Upper lobe of right lung (tissue), 1 donor: ENCODE measurements around the gene DSE. TPM values are rescaled to one million over a fixed set of nuclear protein-coding genes. Genes with fewer than 3 reads are reported as not detected.
A peak's percentile ranks its signal among the peaks of the same experiment; 100 is the strongest.

Experiments used
- ATAC-seq: fragments of 200-7000 bp; cut with Tn5 transposase; one replicate; pipeline ENCODE4 v1.9.1; 2020; ENCODE audit warnings: mild to moderate bottlenecking, moderate library complexity
- DNase-seq: peaks from one replicate; pipeline ENCODE4 v3.0.0-alpha.2; 2020
- H3K27ac ChIP-seq: fragments of 200-600 bp; one replicate; pipeline ENCODE4 v1.8.0; 2022
- H3K27me3 ChIP-seq: fragments of 200-600 bp; one replicate; pipeline ENCODE4 v1.8.0; 2022; ENCODE audit warnings: mild to moderate bottlenecking
- H3K36me3 ChIP-seq: fragments of 200-600 bp; one replicate; pipeline ENCODE4 v1.8.0; 2022
- H3K4me1 ChIP-seq: fragments of 200-600 bp; one replicate; pipeline ENCODE4 v1.8.0; 2022
- H3K4me3 ChIP-seq: fragments of 200-600 bp; one replicate; pipeline ENCODE4 v1.8.0; 2022; ENCODE audit warnings: mild to moderate bottlenecking
- H3K9me3 ChIP-seq: fragments of 200-600 bp; one replicate; pipeline ENCODE4 v1.8.0; 2022
- intact Hi-C: fragments of 100-400 bp; cut with DNase I; formaldehyde crosslinking; loops from one replicate; pipeline ENCODE4 v1.11.0; 2022
- total RNA-seq: library from RNA; stranded (reverse); fragmentation: NEBNext Ultra II Directional; extraction: Animal tissue kit (Norgen Biotek cat#: 25700); gene quantifications from one replicate; pipeline ENCODE4 v1.2.1, GENCODE V29; 2021
- TF ChIP-seq, protein P1 (sequence below): fragments of 200-600 bp; IDR thresholded peaks from one replicate; pipeline ENCODE4 v1.8.0; 2022; ENCODE audit warnings: antibody characterized with exemption
- donor health status: DM: no; HTN: yes; CAD: no; lungs with severe emphysema.

The DSE gene
- total RNA-seq, 1 donor from 2014 or later: 47.6 TPM

DNA sequence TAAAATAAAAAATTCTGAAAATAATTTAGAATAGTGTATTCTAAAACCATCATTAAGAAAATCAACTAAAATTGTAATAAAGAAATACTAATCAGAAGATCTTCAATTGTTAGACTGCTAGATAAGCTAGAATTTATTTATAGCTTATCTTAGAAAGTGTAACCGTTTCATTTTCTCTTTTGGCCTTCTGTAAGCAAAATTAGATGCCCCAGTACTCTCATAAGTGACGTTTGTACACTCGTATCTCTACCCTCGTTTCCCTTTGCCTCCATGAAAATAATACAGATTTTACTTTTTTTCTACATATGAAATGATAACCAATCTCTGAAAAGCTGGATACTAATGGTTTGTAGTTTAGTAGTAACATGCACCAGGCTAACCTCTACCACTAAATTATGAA lies 19.8 kb downstream of the DSE start:
- Histone ChIP-seq H3K36me3 (no peaks in the 10 kb centered on the region), H3K9me3 (no peaks in the 10 kb centered on the region), H3K27me3 (no peaks in the 10 kb centered on the region), H3K27ac (no peak overlapping the region), H3K4me1 (peaks cover 27% of the 10 kb centered on the region), H3K4me3 (no peak overlapping the region)
- TF ChIP-seq, protein P1, sequence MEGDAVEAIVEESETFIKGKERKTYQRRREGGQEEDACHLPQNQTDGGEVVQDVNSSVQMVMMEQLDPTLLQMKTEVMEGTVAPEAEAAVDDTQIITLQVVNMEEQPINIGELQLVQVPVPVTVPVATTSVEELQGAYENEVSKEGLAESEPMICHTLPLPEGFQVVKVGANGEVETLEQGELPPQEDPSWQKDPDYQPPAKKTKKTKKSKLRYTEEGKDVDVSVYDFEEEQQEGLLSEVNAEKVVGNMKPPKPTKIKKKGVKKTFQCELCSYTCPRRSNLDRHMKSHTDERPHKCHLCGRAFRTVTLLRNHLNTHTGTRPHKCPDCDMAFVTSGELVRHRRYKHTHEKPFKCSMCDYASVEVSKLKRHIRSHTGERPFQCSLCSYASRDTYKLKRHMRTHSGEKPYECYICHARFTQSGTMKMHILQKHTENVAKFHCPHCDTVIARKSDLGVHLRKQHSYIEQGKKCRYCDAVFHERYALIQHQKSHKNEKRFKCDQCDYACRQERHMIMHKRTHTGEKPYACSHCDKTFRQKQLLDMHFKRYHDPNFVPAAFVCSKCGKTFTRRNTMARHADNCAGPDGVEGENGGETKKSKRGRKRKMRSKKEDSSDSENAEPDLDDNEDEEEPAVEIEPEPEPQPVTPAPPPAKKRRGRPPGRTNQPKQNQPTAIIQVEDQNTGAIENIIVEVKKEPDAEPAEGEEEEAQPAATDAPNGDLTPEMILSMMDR: no peak
- no peak for ATAC-seq
- no peak for DNase-seq
- intact Hi-C loops: no loop called here

DNA sequence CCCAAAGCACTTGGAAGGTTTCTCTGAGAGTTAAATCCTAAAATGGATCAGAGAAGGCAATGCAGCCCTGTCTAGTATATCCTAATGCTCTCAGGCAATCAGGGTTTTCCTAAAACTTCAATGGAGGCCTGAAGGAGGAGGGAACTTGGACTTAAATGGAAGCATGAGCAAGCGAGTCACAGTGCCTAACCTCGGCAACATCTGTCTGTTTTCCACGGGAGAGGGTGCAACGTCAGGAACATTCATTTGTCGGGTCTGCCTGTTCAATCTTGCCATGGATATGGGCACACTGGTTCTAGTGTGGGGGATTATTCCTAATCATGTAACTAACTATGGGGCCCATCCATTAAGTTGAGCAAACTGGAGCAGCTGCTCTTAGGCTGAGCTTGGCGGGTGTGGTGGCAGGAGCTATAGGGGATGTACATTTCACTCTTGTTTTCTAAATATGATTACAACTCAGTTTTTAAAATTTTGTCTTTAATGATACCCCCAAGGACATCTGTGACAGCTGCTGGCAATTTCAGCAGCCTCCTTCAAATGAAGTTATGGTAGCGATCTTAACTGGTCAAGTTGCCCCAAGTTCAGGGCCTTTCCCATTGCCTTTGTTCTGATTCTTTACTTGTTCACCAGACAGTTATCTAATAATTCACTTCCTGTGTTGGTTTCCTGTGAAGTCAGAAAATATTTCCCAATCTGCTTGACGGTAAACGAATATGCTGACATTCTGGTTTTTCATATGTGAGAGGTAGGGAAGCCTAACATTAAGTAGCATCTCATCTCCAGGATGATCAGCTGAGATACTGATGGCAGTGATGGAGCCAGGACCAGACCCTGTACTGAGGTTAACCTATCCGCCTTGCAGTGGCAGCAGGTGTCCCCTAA lies 21.6 kb downstream of the DSE start:
- Histone ChIP-seq H3K36me3 (no peaks in the 10 kb centered on the region), H3K9me3 (no peaks in the 10 kb centered on the region), H3K27ac (peak overlapping the region; percentile 21), H3K4me1 (peaks cover 32% of the 10 kb centered on the region), H3K4me3 (no peak overlapping the region), H3K27me3 (no peaks in the 10 kb centered on the region)
- ATAC-seq (peak; percentile 78), DNase-seq (no peak)
- TF ChIP-seq, protein P1: no peak
- intact Hi-C loops: no loop called here

DNA sequence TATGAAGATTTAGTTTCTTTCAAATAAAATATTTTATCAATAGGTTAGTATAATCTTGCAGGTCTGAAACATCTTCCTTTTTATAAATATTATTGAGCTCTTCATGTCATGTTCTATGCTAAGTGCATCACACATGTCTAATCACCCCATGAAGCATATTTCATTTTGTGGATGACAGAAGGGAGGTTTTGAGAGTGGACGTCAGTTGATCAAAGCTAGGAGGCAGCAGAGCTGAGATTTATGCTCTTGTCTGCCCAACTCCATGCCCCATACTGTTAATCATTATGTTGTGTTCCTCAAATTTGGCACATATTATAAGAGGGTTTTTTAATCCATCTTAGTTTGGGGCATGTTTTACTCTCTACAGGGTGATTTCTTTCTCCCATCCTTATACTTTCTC lies 22.7 kb downstream of the DSE start:
- DNase-seq (no peak), ATAC-seq (peak; percentile 50)
- Histone ChIP-seq H3K27me3 (no peaks in the 10 kb centered on the region), H3K4me1 (peaks cover 36% of the 10 kb centered on the region), H3K36me3 (no peaks in the 10 kb centered on the region), H3K9me3 (no peaks in the 10 kb centered on the region), H3K4me3 (no peak overlapping the region), H3K27ac (no peak overlapping the region)
- TF ChIP-seq, protein P1: peak; percentile 12
- intact Hi-C loops: no loop called here

DNA sequence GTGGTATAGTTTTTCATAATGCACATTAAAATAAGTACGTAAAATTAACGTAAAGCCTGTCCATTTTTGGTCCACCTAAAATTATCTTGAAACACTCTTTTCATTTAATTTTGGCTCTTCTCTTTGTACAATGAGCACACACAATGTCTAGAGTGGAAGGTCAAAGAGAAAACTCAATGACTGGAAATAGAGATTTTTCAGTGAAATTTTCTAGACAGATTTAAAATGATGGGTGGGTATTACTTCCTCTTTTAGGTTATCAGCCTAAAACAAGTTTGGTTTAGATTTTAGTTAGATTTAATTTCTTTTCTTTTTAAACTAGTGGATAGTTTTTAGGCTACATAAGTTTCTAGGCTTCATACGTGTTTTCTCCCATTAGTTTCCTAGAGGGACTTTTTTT lies 24.9 kb downstream of the DSE start:
- H3K27me3 ChIP-seq: no peaks in the 10 kb centered on the region
- H3K4me1 ChIP-seq: peaks cover 29% of the 10 kb centered on the region
- ATAC-seq: no peak
- H3K27ac ChIP-seq: no peak overlapping the region
- TF ChIP-seq, protein P1: no peak
- no peaks in the 10 kb centered on the region for H3K9me3 ChIP-seq
- no peak overlapping the region for H3K4me3 ChIP-seq
- peaks cover 8% of the 10 kb centered on the region for H3K36me3 ChIP-seq
- no peak for DNase-seq
- intact Hi-C loops: no loop called here

DNA sequence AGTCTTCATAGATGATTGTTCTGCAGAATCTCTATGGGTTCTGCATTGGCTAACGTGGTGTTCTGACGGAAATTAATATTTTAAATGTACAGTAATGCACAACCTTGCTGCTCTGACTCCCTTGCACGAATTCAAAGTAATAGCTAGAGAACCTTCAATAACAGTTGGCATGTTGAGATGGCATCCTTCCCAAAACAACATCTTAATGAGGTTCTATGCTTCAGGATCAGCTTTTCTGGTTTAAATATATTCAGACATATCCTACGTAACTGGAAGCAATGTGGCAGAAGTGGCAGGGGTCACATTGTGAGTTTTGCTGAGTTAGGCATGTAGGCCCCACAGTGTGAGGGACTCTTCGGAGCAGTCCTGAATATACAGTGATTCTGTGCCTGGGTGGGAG lies 25.7 kb downstream of the DSE start:
- H3K27ac ChIP-seq: no peak overlapping the region
- H3K4me1 ChIP-seq: peaks cover 24% of the 10 kb centered on the region
- intact Hi-C loops: no loop called here
- H3K4me3 ChIP-seq: no peak overlapping the region
- DNase-seq (no peak), ATAC-seq (no peak)
- TF ChIP-seq, protein P1: no peak
- peaks cover 8% of the 10 kb centered on the region for H3K36me3 ChIP-seq
- no peaks in the 10 kb centered on the region for H3K27me3 ChIP-seq
- H3K9me3 ChIP-seq: no peaks in the 10 kb centered on the region
